HL-60/S4 (cell line): ENCODE data around the gene DRD2.

ENCODE experiments used
- in situ Hi-C: fragments of 300-500 bp; cut with MboI; formaldehyde crosslinking; loops from 2 replicates; pipeline ENCODE4 v1.14.3; 2022; ENCODE audit warnings: low sequenced_read_pairs

DRD2 gene

GRCh38 chr11:113447621-113448315 is 27.4 kb downstream of the DRD2 start:
- in situ Hi-C loops, result no loop called here

- in situ Hi-C loops, result no loop called here
Observed at GRCh38 chr11:113446938-113447337, 28.3 kb downstream of the DRD2 start.

- in situ Hi-C loops, result no loop called here
Observed at GRCh38 chr11:113446112-113446511, 29.1 kb downstream of the DRD2 start.

- in situ Hi-C loops, result no loop called here
Observed at GRCh38 chr11:113444502-113445123, 30.6 kb downstream of the DRD2 start.

GRCh38 chr11:113440816-113441215 is 34.4 kb downstream of the DRD2 start:
- in situ Hi-C loops, result no loop called here

- in situ Hi-C loops, result no loop called here
Observed at GRCh38 chr11:113436672-113437252, 38.4 kb downstream of the DRD2 start.

- in situ Hi-C loops, result no loop called here
Observed at GRCh38 chr11:113435190-113435968, 39.8 kb downstream of the DRD2 start.

- in situ Hi-C loops, result no loop called here
Observed at GRCh38 chr11:113431746-113432145, 43.5 kb downstream of the DRD2 start.

- in situ Hi-C loops, result no loop called here
Observed at GRCh38 chr11:113426686-113427085, 48.5 kb downstream of the DRD2 start.

GRCh38 chr11:113420808-113421207 is 54.4 kb downstream of the DRD2 start:
- in situ Hi-C loops, result no loop called here

- in situ Hi-C loops, result no loop called here
Observed at GRCh38 chr11:113419454-113420003, 55.7 kb downstream of the DRD2 start.

GRCh38 chr11:113417428-113417827 is 57.8 kb downstream of the DRD2 start:
- in situ Hi-C loops, result no loop called here

GRCh38 chr11:113415343-113415742 is 59.9 kb downstream of the DRD2 start:
- in situ Hi-C loops, result no loop called here

GRCh38 chr11:113412675-113413074 is 62.5 kb downstream of the DRD2 start:
- in situ Hi-C loops, result no loop called here

- in situ Hi-C loops, result no loop called here
Observed at GRCh38 chr11:113411536-113411935, 63.7 kb downstream of the DRD2 start.

GRCh38 chr11:113410414-113411135 is 64.6 kb downstream of the DRD2 start:
- in situ Hi-C loops, result no loop called here

- in situ Hi-C loops, result no loop called here
Observed at GRCh38 chr11:113409526-113409925, 65.7 kb downstream of the DRD2 start.

GRCh38 chr11:113408887-113409286 is 66.3 kb downstream of the DRD2 start:
- in situ Hi-C loops, result no loop called here

GRCh38 chr11:113408206-113408605 is 67.0 kb downstream of the DRD2 start:
- in situ Hi-C loops, result no loop called here

- in situ Hi-C loops, result no loop called here
Observed at GRCh38 chr11:113407163-113407562, 68.0 kb downstream of the DRD2 start.
